Suprapubic skin (tissue), 3 donors: Measurements from ENCODE around the gene CCDC191.

Experiments used
- EP300 ChIP-seq: sonication (generic); formaldehyde crosslinking; IDR thresholded peaks from one replicate; pipeline ENCODE4 v1.6.1; 2017; ENCODE audit warnings: antibody characterized with exemption
- POLR2A ChIP-seq, 2 donors: fragments of 450-650 bp; IDR thresholded peaks; one replicate each; pipeline ENCODE4 v1.6.1; 2017; ENCODE audit warnings: antibody characterized with exemption in 2 of 2, mild to moderate bottlenecking in 2 of 2, moderate library complexity in 2 of 2
- TF ChIP-seq, protein P1 (sequence below), 2 donors: fragments of 200-600 bp in 1 of 2; fragments of 450-650 bp in 1 of 2; sonication (generic) in 1 of 2; IDR thresholded peaks; one replicate each; pipeline ENCODE4 v1.5.1; 2016 to 2019; ENCODE audit warnings: antibody characterized with exemption in 2 of 2, mild to moderate bottlenecking in 1 of 2, moderate library complexity in 1 of 2

DNA sequence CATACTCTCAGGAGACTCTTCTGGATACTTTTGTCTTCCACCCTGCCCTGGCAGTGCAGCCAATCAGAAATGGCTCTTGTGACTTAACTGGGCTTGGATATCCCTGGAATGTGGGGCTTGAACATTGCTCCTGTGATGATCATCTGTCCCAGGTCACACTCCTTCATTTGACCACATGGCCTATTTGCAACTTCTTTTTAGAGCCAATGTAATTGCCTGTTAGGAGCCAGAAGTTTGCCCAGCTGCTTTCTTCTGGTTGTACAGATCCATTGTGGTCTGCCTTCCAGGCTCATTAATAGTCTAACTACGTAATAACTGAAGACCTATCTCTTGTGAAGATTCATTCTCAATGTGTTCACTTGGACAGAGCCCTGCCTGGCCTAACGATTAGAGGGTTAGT is 30.0 kb upstream of the CCDC191 start:
- TF ChIP-seq, protein P1, sequence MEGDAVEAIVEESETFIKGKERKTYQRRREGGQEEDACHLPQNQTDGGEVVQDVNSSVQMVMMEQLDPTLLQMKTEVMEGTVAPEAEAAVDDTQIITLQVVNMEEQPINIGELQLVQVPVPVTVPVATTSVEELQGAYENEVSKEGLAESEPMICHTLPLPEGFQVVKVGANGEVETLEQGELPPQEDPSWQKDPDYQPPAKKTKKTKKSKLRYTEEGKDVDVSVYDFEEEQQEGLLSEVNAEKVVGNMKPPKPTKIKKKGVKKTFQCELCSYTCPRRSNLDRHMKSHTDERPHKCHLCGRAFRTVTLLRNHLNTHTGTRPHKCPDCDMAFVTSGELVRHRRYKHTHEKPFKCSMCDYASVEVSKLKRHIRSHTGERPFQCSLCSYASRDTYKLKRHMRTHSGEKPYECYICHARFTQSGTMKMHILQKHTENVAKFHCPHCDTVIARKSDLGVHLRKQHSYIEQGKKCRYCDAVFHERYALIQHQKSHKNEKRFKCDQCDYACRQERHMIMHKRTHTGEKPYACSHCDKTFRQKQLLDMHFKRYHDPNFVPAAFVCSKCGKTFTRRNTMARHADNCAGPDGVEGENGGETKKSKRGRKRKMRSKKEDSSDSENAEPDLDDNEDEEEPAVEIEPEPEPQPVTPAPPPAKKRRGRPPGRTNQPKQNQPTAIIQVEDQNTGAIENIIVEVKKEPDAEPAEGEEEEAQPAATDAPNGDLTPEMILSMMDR (IDR thresholded peaks at IDR 0.05), result no peak
- no peak for TF ChIP-seq POLR2A (IDR thresholded peaks at IDR 0.05)
- TF ChIP-seq EP300, result no peak
